Ramos (cell line): ENCODE data around the gene GPC3.
"Not testable (repeated sequence)": the region's sequence is repeated elsewhere in the genome, so short reads cannot be mapped to it uniquely, and the experiment has no call there.

Experiments
- in situ Hi-C: fragments of 300-500 bp; cut with MboI; formaldehyde crosslinking; loops from one replicate; pipeline ENCODE4 v1.14.3; 2022; ENCODE audit warnings: low sequenced_read_pairs; ENCODE audit not compliant: unreplicated experiment

The GPC3 gene

DNA sequence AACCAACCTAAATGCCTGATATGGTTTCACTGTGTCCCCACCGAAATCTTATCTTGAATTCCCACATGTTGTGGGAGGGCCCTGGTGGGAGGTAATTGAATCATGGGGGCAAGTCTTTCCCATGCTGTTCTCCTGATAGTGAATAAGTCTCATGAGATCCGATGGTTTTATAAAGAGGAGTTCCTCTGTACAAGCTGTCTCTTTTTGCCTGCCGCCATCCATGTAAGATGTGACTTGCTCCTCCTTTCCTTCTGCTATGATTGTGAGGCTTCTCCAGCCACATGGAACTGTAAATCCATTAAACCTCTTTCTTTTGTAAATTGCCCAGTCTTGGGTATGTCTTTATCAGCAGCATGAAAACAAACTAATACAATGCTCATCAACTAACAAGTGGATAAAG lies 265.1 kb downstream of the GPC3 start:
- in situ Hi-C loops = not testable (repeated sequence)

DNA sequence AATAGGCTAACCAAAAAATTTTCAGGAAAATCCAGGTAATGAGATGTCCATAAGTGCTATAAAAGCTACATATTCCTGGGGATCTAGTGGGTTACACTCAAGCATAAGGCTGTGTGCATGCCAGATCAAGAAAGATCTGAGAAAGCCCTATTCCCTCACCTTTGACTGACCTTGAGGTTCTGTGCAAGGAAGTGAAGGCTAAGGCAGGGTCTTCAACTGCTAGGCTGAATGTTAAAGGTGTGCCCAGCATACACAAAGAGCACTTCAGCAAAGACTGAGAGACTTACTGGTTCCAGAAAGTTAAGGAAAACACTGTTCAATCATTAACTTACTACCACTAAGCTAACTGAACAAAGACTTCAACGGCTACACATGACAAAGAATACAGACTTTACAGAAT lies 269.7 kb downstream of the GPC3 start:
- in situ Hi-C loops = no loop called here

GRCh38 chrX:133709501-133709900 lies 275.9 kb downstream of the GPC3 start:
- in situ Hi-C loops = no loop called here

- in situ Hi-C loops = no loop called here
These were observed 278.5 kb downstream of the GPC3 start for GRCh38 chrX:133706890-133707289.

GRCh38 chrX:133702230-133702629 lies 283.2 kb downstream of the GPC3 start:
- in situ Hi-C loops = no loop called here

- in situ Hi-C loops = no loop called here
These were observed 286.2 kb downstream of the GPC3 start for GRCh38 chrX:133699023-133699728.

DNA sequence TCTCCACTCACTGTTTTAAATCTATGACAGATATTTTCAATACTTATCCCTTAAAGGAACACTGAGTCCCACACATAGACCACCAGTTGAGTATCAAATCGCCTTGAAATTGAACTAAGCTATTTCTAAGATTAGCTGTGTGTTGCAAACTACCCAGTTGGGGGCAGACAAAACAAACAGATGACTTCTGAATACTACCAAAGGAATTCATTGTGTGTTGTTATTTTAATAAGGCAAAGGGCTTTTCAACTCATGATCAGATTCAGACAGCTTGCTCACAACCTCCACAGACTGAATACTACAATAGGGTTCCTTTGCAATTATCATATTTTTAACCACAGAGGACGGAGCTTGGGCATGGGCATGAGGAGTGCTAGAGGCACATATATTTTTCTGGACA lies 287.1 kb downstream of the GPC3 start:
- in situ Hi-C loops = no loop called here

GRCh38 chrX:133697656-133698055 lies 287.7 kb downstream of the GPC3 start:
- in situ Hi-C loops = no loop called here

DNA sequence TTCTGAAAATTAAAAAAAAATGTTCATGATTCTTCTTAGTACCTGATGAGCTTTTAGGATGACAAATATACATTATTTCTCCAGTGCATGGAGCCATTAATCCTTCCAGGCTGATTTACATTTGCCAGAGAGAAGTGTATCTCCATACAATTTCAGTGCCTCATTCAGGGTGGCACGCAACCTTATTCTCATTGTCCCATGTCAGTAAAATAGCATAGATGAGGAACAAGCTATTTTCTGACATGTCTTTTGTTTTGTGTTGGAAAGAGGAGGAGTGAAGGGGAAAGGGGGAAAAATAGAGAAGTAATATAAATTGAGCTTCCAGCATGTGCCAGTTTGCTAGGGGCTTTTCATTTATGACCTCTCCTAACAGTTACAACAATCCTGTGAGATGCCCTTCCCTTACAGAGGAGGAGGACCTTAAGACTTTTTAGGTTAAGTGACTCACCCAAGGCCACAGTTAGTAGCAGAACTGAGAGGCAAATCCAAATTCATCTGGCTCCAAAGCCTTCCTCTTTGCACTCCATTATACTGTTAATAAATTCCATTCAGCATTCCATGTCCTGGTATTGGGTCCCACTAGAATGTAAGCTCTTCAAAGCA lies 295.3 kb downstream of the GPC3 start:
- in situ Hi-C loops = no loop called here

GRCh38 chrX:133685822-133686221 lies 299.6 kb downstream of the GPC3 start:
- in situ Hi-C loops = no loop called here

DNA sequence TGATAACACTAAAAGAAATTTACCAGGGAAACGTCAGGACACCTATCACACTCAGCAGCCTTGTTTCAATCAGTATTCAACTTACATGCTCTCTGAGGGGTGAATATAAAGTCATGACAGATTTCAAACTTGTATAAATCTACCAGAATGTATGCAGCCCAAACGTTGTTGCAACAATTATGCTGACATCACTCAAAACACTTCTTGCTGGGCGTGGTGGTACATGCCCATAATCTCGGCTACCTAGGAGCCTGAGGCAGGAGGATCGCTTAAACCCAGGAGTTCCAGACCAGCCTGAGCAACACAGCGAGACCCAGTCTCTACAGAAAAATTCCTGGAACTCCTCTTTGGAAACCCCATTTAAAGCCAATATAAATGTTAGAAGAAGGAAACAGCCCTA lies 303.5 kb downstream of the GPC3 start:
- in situ Hi-C loops = no loop called here

GRCh38 chrX:133681421-133681820 lies 304.0 kb downstream of the GPC3 start:
- in situ Hi-C loops = no loop called here

DNA sequence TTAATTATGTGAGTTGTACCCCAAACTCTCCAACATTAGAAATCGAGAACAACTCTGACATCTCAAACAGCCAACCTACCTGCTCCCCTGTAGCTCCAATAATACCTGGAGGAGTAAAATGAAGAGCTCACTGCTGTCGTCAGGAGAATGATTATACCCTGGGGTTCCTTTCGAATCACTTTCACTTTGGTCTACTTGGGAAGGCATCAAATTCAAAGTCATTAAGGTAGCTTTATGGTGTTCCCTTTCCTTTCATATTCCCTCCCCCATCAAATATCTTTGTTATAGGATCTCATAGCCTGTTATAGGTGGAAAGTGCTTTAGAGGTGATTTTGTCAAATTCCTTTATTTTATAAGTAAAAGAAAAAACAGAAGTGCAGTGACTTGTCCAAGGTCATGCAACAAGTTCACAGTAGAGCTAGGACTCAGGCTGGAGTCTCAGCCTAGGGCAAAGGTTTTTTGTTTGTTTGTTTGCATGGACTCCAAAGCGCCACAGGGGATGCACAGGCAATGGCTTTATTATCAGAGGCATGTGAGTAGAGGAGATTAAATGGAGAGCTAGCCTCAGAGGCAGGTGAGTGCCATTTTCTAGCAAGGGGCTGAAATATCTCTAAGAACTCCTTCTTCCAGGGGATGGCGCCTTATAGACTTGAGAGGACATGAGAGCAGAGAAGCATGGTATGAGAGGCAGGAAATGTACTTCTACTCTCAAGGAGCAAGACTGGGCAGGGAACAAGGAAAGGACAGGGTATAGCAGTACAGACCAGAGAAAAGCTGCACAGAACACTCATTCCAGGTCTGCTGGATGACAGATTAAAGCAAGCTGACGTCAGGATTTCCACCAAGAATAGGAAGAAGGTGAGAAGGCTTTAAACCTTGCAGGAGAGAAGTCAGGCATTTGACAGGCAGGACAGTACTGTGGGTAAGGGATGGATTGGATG lies 308.0 kb downstream of the GPC3 start:
- in situ Hi-C loops = no loop called here

- in situ Hi-C loops = no loop called here
These were observed 308.9 kb downstream of the GPC3 start for GRCh38 chrX:133676344-133677122.

- in situ Hi-C loops = loop anchor here (25.0 kb wide), 1 partner anchor 688 kb away; no protein-coding TSS in a partner anchor
These were observed 310.5 kb downstream of the GPC3 start for GRCh38 chrX:133674726-133675470.

- in situ Hi-C loops = loop anchor here (25.0 kb wide), 1 partner anchor 683 kb away; no protein-coding TSS in a partner anchor
These were observed 315.0 kb downstream of the GPC3 start for GRCh38 chrX:133670383-133670782.

GRCh38 chrX:133669214-133669613 lies 316.2 kb downstream of the GPC3 start:
- in situ Hi-C loops = loop anchor here (25.0 kb wide), 1 partner anchor 682 kb away; no protein-coding TSS in a partner anchor

DNA sequence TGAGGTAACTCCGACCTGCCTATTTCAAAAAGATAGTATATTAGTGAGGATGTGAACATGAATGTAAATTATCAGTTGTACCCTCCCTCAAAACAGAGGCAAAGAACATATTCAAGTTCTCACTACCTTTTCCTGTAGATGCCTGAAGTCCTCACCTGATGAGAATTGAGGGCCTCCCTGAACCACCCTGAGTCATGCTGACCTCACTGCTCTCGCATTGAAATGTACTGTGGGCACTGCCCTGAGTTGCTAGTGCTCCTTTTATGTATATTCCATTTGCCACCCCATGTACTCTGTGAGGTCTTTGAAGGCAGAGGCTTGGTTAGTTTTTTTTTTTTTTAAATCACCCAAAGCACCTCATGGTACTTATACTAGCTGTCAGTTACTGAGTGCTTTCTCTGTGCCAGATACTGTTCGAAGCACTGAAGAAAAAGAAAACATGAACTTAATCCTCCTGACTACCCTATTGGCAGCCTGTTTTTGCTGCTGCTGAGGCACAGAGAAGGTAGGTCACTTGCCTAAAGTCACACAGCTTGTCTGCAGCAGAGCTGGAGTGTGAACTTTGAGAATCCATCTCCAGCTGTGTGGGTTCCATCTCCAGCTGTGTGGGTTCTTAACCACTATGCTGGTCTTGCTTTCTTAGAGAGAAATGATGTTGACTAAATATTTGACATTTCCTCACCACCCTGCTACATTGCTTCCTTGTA lies 317.0 kb downstream of the GPC3 start:
- in situ Hi-C loops = loop anchor here (25.0 kb wide), 1 partner anchor 681 kb away; no protein-coding TSS in a partner anchor

GRCh38 chrX:133666256-133666655 lies 319.1 kb downstream of the GPC3 start:
- in situ Hi-C loops = loop anchor here (25.0 kb wide), 1 partner anchor 679 kb away; no protein-coding TSS in a partner anchor
